SHP77 (cell line): Measurements from ENCODE around the gene MFAP2.
"Not testable (repeated sequence)": the region's sequence is repeated elsewhere in the genome, so short reads cannot be mapped to it uniquely, and the experiment has no call there.

ENCODE experiments used
- DNase-seq, 2 experiments: peaks; one replicate each; lab custom pipeline; 2025; lab: John Stamatoyannopoulos, UW

The MFAP2 gene

GRCh38 chr1:16979475-16980327 is 719 bp downstream of the MFAP2 start:
- no peak for DNase-seq

- DNase-seq, result no peak
Measured at GRCh38 chr1:16978567-16979474, 1.6 kb downstream of the MFAP2 start.

DNA sequence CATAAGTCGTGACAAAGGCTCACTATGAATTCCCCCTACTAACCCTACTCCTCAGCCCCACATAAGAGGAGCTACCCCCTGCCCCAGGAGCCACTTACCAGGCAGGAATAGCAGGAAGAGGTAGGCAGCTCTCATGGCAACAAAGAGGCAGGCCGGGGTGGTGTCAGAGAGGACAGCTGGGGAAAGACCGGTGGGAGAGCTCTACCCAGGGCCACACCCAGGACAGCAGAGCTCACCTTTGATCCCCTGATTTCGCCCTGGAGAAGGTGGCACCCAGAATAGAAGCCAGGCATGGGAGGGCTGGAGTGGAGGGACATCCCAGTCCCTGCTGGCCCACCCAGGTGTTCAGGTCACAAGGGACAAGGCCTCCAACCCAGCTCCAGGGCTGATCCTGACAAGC is 2.3 kb downstream of the MFAP2 start:
- DNase-seq, result no peak

GRCh38 chr1:16977377-16977776 is 3.0 kb downstream of the MFAP2 start:
- DNase-seq, result no peak

DNA sequence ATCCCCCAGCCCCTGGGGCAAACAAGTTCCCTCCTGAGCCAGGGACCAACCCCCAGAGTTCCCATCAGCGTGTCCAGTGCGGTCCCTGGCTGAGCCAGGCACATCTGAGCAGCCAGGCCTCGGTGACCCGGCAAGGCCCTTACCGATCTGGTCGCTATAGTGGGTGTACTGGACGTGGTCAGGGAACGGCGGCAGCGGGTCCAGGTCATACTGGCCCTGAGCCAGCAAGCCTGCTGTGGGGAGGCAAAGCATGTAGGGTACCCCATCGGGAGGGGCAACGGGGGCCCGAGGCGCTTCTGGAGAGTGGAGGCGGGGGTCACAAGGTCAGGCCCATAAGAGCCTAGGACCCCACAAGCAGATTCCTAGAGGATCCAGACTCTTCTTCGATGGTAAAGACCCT is 3.5 kb downstream of the MFAP2 start:
- DNase-seq, result no peak

- DNase-seq, result no peak
Measured at GRCh38 chr1:16975838-16976237, 4.6 kb downstream of the MFAP2 start.

GRCh38 chr1:16975211-16975610 is 5.2 kb downstream of the MFAP2 start:
- DNase-seq, result no peak

DNA sequence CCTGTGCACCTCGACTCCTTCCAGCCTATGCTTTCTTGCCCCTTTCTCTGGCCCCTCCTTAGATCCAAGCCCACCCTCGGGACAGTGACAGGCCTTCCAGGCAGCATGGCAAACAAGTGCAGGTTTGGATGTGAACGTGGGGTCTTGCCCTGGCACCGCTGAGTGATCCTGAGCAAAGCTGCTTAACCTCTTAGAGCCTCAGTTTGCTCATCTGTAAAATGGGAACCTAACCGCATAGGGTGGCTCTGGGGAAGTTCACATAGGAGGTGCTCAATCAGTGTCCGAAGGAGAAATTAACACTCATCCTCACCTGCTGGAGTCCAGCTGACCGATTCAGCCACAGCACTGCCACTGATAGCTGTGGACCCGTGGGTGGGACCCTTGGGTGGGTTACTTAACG is 7.2 kb downstream of the MFAP2 start:
- no peak for DNase-seq

DNA sequence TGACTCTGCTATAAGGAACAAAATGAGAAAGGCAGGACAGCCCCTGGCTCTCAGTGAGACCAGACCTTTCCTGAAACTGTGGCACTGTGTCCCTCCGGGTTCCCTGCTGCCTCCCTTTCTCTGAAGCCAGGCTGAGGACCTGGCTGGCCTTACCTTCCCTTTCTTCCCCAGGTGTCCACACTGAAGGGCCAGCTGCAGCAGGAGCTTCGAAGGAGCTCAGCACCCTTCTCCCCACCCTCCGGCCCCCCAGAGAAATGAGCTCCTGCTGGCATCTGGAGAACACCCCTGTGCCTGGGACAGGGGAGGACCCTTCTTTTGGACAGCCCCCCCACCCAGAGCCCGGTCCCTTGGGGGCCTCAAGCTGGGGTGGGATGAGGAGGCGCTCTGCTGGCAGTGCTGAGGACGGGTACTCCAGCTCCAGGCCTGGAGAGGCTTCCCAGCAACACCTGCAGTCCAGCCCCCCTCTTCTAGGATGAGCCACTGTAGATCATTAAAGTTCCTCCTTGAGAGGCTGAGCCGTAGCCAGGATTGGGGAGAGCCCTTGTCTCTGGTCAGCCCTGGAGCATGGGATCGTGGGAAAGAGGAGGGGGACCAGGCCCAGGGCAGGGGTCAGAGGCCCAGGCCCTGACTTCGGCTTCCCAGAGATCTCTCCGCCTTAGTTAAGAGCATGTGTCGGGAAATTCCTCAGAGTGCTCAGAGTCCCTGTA is 8.1 kb downstream of the MFAP2 start:
- DNase-seq, result no peak

- DNase-seq, result peak; percentile 73 to 85
Measured at GRCh38 chr1:16971341-16972188, 8.9 kb downstream of the MFAP2 start.

DNA sequence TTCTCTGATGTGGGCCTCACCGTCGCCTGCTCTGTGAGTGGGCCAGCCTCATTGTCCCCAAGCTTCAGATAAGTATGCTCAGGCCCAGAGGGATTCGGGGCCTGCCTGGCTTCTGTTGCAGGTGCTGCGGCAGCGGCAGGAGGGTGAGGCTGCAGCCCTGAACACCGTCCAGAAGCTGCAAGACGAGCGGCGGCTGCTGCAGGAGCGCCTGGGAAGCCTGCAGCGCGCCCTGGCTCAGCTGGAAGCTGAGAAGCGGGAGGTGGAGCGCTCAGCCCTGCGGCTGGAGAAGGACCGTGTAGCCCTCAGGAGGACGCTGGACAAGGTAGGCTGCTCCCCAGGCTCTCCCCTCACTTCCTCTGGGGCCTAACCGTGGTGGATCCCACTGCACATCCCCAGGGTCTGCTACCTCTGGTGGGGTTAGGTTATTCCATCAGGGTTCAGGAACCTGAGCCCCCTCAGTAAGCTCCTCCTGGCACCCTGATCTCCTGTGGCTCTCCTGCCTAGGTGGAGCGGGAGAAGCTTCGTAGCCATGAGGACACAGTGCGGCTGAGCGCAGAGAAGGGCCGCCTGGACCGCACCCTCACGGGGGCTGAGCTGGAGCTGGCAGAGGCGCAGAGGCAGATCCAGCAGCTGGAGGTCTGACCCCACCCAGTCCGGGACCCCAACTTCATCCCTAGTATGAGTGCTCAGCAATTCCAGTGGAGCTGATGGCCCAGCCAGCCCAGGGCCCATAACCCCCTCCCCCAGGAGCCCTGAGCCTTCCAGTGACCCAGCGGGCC is 10.1 kb downstream of the MFAP2 start:
- no peak for DNase-seq

DNA sequence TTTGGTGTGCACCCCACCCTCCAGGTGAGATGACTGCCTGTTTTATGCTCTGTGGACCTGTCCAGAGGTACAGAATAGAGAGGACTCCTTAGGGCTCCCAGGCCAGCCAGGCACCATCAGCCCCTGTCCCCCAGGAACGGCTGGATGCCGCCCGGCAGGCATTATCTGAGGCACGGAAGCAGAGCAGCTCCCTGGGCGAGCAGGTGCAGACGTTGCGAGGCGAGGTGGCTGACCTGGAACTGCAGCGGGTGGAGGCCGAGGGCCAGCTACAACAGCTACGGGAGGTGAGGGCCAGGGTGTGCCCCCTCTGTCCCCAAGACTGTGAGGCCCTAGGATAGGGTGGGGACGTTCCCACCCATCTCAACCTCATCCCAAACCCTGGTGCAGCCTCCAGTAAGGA is 10.8 kb downstream of the MFAP2 start:
- DNase-seq, result no peak

- no peak for DNase-seq
Measured at GRCh38 chr1:16969057-16969611, 11.3 kb downstream of the MFAP2 start.

- no peak for DNase-seq
Measured at GRCh38 chr1:16968372-16968771, 12.0 kb downstream of the MFAP2 start.

DNA sequence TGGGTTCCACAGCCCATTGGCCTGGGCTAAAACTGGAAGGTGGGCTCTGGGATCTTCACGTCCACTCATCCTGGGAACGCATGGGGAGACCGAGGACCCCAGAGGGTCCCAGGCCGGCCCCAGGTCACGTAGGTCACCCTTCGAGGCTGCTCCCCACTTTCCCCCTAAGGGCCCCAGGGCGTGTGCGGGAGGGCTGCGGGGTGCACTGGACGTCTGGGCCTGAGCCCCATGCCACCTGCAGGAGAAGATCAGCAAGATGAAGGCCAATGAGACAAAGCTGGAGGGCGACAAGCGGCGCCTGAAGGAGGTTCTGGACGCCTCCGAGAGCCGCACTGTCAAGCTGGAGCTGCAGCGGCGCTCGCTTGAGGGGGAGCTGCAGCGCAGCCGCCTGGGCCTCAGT is 12.5 kb downstream of the MFAP2 start:
- DNase-seq, result no peak

DNA sequence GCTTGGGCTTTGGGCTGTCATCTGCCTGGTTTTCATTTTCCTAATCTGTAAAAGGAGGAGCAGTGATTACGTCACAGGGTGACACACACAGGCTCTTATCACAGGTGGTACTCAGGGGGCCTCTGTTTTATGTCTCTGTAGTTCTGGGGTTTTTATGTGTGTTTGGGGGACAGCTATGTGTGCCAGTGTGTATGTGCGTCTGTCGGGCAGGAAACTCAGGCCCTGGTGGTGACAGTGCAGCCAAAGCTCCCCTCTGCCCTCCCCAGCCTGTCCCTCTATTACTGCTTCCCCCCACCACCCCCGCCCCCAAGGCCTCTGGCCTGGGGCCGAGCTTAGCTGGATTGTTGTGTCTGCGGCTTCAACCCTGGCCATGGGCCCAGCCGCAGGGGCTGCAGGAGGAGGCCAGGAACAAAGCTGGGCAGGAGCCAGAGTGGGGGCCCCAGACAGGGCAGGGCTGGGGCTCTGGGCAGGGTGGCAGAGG is 13.3 kb downstream of the MFAP2 start:
- peak in 1 of 2 experiments; percentile 14 for DNase-seq

- no peak for DNase-seq
Measured at GRCh38 chr1:16966282-16966681, 14.1 kb downstream of the MFAP2 start.

- no peak for DNase-seq
Measured at GRCh38 chr1:16965486-16966067, 14.8 kb downstream of the MFAP2 start.

- not testable (repeated sequence) for DNase-seq
Measured at GRCh38 chr1:16964169-16964568, 16.3 kb downstream of the MFAP2 start.
